B cell (primary cell): ENCODE results near the gene B4GALT5.

Experiments used
- CTCF ChIP-seq: fragments of 200-600 bp; IDR thresholded peaks from one replicate; pipeline ENCODE4 v1.8.0; 2022; ENCODE audit warnings: antibody characterized with exemption, mild to moderate bottlenecking
- EZH2 ChIP-seq: IDR thresholded peaks from 2 replicates; pipeline ENCODE4 v1.6.1; 2012; ENCODE audit warnings: borderline replicate concordance, low read depth, mild to moderate bottlenecking, moderate library complexity, low read length; ENCODE audit not compliant: insufficient read depth, poor library complexity, severe bottlenecking

GRCh38 chr20:49727894-49728885 is 14.5 kb upstream of the B4GALT5 start:
- no peak for TF ChIP-seq CTCF
- TF ChIP-seq EZH2, result no peak
